CD4-positive, alpha-beta T cell treated with Interleukin-17A for 1 hour (primary cell): ENCODE results near the gene WWOX.

ENCODE experiments used
- DNase-seq: peaks from one replicate; pipeline ENCODE4 v3.0.0-alpha.2; 2020

WWOX gene

DNA sequence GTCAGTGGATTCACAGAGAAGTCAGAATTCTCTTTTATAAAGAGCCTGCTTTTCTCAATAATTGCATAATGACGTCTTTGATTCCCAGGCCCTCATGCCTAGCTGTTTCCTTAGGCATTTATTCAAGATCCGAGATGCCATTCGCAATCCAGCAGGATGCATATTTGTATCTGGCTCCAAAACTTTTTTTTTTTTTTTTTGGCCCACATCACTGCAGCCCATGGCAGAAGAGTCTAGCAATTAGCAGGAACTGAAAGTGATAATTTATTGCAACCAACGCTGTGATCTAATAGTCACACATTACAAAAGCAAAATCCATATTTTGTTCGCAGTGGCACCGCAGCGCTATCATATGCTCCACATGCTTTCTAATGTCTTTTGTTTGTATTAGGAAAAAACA, 997.7 kb downstream of the WWOX start:
- DNase-seq, result no peak

DNA sequence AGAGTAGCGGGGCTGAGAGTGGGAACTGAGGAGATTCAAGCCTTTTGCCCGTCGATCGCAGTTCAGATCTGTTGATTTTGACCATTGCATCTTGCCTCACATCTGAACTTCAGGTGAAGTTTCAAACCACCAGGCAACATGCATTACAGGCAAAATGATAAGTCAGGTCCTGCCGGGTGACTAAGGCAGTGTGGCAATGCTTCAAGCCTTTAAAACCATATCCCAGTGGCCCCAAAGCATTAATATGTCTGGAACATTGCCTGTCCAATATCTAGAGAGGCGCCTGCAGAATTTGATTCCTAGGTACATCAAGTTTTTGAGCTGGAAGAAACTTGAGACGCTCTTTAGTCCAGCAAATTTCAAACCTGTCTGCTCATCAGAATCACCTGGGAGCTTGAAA, 998.3 kb downstream of the WWOX start:
- DNase-seq, result no peak

DNA sequence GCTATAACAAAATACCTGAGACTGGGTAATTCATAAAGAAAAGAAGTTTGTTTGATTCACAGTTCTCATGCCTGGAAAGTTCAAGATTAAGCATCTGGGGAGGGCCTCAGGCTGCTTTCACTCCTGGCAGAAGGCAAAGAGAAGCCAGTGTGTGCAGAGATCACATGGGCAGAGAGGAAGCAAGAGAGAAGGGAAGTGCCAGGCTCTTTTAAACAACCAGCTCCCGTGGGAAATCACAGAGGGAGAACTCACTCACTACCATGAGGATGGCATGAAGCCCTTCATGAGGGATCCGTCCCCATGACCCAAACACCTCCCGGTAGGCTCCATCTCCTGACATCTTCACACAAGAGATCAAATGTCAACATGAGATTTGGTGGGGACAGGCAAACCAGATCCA, 999.5 kb downstream of the WWOX start:
- DNase-seq, result no peak

DNA sequence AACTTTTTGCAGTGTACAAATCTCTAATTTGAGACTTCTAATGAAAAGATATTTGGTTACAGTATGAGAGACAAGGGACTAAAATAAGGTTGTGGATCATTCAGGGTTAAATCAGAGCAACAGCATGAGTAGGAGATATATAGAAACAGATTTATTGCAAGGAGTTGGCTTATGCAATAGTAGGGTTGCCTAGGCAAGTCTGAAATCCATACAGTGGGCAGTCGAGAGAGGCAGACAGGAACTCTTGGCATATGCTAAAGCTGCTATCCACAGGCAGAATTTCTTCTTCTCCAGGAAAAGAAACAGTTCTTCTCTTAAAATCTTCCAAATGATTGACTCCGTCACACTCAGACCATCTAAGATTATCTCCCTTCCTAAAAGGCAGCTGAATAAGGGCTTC, 1000.3 kb downstream of the WWOX start:
- DNase-seq, result no peak

DNA sequence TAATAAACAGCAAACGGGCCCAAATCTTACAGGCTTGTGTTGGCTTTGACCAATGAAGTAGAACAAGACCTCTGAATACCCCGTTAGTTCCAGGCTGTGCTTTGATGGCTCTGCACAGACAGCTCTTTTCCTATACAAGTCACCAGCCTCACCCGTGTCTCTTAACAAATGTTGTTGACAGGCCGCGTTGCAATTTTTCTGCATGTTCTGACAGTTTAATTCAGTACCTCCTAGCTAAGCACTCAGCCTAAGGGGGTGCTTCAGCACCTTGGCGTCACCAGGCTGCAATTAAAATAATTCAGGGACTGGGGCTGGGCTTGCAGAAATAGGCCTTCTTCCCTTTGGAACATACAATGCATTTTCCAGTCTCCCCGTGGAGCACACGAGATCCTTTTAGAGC, 1001.0 kb downstream of the WWOX start:
- no peak for DNase-seq

DNA sequence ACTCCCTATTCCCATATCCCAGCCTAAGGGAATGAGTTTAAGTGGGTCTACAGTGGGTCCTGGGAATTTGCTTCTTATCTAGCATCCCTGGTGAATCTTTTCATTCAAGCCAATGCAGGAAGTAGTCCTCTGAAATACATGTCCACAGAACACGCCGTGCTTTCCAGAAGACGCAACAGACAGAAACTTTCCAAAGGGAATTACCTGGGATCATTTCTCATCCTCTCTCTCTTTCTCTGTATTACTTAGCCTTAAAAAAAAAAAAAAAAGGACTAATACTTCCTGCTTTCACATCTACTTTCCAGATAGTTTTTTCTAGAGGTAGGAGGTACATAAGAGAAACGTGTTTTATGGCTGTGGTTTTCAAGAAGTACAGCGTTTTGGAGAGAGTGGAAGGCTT, 1002.0 kb downstream of the WWOX start:
- no peak for DNase-seq

DNA sequence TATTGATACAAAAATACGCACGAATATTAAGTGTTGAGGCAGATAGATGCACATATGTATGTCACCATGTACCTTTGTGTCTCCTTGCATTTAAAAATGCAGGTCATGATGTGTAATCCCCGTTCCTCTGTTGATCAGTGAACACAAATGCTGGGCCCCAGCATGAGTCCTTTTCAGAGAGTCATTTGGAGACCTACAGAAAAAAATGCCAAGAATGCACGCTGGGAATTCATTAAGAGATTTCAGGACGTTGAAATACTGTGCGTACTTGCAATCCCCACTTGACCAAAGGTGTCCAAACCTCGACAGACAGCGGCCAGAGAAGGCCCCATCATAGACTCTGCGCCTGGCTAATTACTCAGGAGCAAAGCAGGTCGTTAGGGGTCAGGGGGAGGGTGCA, 1005.1 kb downstream of the WWOX start:
- no peak for DNase-seq

DNA sequence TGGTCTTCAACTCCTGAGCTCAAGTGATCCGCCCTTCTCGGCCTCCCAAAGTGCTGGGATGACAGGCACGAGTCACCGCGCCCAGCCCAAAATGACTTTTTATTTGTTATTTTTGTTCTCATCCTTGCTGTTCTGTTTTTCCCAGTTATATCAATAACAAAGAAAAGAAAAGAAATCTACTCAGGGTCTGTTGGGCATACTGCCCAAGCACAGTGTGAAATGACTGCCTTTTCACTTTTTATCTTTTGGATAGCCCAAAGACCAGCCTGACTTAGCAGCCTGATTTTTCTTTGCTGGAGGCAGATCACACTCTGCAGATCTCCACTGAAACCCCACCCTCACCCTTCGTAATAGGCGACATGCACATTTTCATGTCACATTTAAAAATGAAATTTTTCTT, 1007.8 kb downstream of the WWOX start:
- no peak for DNase-seq

DNA sequence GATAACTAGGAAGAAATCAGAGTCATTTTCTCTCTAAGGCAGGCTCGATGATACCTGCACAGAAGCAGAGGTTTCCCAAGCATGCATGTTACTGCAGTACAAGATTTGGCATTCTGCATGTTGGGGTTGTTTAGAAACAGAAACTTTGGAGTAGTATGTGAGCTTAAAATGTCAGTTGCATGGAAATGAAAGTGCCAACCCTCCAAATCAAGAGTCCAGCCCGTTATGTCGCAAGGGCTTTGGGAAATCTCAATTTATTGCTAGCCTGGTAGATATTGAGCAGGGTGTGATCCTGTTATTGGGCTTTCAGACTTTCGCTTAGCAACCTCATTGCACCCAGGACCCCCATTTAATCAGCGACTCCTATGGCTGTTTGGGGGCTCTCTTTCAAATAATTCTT, 1010.3 kb downstream of the WWOX start:
- DNase-seq, result no peak

DNA sequence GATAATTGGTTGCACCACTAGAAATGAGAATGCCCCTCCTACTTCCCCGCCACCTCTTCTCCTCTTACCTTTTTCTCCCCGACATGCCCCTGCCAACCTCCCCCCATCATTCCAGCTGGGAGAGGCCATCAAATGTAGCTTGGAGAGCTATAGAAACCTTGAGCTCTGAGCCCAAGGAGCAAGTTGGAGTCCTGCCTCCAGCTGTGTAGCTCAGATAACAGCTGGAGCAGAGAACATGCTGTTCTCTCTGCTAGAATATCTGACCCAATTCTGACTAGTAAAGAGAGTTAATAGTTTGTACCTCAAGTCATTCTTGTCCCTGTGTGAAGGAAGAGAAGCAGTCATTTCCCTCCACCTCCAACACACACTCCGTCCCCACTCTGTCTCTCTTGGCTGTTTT, 1010.8 kb downstream of the WWOX start:
- no peak for DNase-seq

DNA sequence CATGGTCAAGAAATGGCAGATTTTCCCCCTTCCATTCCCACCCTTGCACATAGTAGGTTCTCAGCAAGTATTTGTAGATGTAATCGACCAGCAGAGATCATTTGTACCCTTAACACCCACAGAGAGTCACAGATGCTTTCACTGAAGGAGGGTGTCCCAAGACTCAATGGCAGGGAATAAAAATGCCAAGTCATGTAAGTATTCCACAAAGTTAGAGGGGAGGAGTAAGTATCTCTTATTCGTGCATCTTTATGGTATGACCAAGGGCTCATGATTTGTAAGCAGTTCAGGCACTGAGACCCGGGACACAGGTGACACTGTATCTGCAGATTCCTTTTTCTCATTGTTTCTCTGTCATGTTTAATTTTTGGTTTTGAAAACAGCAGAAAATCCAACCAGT, 1011.5 kb downstream of the WWOX start:
- no peak for DNase-seq

DNA sequence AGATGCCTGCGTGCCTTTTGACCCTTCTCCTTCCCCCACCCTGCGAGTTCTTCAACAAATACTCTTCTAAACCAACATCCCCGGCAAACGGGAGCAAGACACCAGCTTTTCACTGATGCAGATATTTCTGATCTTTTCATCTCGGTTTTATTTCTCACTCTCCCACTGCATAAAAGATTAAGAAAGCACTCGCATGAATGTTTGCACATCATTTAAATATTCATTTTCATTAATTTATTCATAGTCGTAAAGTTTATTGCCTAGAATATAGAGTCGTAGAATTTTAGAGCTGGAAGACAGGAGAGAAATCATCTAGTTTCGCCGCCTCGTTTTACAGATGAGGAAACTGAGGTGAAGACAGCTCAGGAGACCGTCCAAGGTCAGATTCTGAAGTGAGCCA, 1013.0 kb downstream of the WWOX start:
- DNase-seq, result no peak

DNA sequence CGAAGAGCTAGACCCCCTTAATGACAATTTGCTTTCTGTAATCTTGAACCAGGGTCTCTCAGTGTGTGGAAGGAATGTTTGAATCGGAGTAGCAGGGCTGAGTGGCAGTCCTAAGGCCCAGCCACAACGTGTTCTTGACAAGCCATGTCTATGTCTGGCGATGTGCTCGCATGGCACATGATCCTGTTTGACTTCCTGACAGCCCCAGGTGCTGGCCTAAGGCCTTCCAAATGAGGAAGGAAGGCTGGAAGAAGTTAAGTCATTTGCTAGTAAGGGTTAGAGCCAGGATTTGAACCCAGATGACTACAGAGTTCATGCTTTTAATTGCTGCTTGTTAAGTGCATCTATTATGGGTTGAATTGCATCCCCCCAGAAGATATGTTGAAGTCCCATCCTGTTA, 1014.4 kb downstream of the WWOX start:
- DNase-seq, result no peak

DNA sequence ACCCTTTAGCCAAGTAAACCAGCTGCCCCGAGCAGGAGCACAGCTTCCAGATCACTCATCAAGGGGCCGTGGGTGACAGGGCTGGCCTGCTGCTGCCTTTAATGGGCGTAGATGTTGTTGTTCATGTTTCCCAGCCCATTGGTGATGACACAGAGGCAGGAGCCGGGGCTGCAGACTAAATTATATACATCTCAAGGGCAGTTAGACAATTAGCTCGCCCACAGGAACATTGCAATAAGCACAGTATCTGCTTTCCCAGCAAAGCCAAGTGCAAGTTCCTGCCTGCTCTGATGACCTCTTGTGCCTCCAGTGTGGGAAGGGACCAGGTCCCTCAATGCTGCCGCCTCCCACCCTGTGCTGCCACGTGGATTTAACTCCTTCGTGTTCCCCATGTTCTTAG, 1015.3 kb downstream of the WWOX start:
- no peak for DNase-seq

DNA sequence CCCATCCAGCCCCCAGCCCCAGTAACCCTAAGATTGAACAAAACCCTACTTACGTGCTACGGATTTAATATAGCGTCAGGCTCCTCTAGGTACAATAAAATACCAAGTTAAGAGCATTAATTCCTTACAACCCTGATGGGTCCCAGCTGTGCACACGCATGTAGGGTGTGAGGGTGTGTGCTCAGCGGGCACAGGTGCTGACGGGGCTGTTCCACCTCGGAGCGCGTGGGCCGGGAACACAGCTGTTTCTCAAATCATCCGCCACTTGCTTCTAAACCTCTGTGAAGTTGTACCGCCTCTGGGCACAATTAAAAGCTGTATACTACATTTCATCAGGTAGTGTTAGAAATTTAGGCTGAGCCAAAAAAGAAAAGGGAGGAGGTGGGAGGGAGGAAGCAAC, 1022.5 kb downstream of the WWOX start:
- DNase-seq, result no peak

DNA sequence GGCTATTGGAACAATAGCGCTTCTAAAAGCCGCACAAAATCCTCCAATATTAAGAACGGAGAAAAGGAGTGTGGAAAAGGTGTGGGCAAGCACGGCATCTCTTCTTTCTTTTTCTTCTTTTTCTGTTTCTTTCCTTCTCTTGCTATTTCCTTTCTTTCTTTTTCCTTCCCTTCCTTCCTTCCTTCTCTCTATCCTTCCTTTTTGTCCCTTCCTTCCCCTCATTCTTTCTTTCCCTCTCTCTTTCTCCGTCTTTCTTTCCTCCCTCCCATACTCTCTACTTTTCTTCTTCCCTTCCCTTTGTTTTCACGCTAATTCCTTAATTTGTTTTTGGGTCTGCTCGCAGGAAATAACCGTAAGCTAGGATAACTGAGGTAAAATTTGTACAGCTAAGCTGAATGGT, 1022.9 kb downstream of the WWOX start:
- DNase-seq, result no peak

DNA sequence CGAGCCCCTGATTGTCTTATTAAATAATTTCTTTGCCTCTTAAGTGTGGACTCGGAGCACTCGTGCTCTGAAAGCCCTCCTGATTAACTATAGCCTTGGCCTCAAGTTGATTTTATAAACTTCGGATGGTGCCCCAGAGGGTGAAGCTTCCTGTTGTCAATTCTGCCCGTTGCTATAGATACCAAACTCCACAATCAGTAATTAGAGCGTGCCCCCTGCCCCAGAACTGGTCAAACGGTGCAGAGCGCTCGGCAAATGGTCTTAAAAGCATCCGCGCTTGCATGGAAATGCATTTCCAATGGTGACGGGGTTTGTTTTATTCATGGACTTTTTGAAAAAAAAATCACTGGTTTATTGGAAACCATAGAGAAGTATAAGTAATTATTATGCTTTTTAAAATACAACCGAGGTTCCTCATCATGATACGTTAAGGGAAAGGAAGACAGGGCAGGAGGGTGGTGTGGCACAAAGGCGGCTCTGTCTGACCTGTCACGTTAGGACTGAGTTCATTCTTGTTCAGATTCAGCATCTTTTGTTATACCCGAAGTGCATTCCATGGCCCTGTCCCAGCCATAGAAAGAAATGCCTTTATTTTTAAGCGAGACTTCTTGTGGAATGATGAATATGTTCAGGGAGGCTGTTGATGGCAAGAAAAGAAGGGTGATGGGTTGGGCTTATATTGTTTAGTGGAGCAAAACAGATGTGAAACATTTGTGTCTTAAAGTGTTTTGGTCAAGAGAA, 1024.7 kb downstream of the WWOX start:
- DNase-seq, result no peak

DNA sequence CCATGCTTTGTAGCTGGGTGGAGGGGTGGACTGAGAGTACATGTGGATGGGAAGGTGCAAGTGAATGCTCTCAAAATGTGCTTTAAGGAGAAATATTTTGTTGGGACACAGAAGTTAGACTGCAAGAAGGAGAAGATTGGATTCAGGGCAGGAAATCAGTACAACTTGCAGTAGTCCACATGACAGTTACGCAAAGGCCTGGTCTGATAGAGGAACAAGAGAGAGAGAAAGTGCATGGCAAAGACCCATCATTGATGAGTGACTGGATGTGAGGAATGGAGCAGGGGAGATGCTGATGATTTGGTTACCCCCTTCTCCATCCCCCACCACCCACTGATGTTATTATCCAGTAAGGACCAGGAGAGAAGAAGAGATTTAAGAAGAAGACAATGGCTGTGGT, 1028.3 kb downstream of the WWOX start:
- no peak for DNase-seq

DNA sequence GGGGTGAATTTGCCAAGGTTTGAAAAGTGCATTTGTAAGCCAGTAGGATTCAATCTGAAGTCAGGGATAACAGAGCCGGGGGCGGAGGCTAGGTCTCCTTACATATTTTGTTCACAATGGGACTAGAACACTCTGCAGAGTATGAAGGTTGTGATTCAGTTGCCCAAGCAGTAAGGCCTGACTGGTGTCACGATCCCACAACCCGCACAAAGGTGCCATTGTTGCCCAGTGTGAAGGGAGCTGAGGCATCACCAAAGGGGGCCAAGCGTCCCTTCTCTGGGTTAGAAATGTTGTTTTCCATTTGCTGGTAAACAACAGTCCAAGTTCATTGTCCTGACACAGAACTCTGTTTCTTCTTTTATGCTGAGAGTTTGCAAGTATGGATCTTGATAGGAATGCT, 1029.3 kb downstream of the WWOX start:
- DNase-seq, result no peak

DNA sequence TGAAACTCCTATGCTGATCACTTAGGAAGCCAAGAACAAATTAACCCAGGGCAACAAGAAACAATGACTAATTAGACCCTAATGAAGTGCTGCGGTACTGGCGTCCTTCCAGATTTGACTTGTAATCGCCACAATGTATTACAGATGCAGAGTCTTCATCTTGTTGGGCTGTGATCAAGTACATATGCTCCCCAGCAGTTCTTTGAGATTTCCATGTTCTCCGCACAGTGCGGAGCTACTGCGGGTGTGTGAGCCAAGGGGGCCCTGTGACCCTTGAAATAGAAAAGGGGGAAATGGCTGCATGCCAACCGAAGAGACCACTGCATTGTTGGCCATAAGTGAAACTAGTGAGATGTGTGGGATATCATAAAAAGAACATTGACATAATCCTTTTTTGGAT, 1031.2 kb downstream of the WWOX start:
- DNase-seq, result no peak

DNA sequence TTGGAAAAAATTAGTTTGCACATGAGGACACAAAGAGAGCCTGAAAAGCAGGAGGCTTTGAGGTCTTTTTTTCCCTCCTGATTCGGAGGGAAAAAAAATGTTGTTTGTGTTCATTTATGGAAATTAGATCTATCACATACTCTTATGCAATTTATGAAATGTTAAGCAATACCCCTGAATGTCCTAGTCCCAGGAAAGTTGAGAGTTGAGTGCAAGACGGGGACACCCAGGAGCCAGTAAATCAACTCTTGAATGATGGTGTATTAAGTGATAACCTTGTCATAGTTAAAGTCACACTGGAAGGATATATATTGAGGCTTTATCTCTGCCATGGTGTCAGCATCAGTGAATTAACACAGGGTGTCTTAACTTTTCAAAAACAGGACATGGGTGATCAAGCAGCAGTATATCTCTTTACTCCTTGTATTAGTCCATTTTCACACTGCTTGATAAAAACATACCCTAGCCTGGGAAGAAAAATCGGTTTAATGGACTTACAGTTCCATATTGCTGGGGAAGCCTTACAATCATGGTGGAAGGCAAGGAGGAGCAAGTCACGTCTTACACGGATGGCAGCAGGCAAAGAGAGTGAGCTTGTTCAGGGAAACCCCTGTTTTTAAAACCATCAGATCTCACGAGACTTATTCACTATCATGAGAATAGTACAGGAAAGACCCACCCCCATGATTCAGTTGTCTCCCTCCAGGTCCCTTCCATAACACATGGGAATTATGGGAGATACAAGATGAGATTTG, 1032.0 kb downstream of the WWOX start:
- DNase-seq, result no peak

DNA sequence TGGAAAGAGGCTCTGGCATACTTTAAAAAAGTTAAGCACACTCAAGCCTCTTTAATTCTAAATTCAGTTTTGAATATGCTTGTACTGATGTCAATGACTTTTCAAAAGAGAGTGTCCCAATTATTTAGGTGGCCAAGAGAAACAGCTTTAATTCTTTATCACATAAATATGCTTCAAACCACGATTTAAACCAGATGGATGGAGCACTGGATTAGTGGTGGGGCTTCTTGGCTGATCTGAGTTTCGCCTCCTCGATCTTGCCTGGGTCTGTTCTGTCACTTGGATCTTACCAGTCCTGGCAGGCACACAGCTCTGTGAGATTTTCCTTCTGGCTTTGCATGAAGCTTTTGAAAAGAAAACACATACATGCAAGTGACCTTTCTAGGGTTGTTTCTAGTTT, 1033.2 kb downstream of the WWOX start:
- DNase-seq, result no peak

DNA sequence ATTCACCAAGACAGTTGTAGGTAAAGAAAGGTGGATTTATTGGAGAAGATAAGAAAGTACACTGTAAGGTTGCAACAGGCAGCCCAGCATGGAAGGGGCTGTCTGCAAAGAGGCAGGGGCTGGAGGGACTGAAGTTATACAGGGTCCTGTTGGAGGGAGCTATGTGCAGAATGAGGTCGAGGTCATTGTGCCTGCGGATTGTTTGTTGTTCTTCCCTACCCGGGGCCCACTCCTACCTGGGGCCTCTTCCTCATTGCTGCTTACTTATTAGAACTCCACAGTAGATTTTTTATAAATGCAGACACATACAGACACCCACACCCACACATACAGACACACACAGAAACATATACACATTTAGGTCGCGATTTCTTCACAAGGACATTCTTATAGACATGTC, 1034.8 kb downstream of the WWOX start:
- no peak for DNase-seq

DNA sequence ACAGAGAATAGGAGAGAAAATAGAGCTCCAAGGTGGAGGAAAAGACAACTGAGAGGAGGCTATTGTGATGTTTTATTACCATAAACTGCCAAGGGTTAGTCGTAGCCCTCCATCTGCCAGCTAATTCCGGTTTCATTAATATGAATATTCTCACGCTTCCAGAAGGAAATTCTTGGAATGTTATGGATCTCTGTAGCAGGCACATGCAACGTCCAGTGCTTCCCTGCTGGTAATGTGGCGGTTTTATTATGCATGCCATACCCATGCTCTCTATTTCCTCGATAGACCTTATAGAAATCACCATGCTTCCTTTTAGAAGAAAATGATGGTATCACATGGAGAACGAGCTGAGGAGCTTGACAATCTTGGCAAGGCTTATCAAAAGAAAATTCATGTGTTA, 1037.5 kb downstream of the WWOX start:
- no peak for DNase-seq

DNA sequence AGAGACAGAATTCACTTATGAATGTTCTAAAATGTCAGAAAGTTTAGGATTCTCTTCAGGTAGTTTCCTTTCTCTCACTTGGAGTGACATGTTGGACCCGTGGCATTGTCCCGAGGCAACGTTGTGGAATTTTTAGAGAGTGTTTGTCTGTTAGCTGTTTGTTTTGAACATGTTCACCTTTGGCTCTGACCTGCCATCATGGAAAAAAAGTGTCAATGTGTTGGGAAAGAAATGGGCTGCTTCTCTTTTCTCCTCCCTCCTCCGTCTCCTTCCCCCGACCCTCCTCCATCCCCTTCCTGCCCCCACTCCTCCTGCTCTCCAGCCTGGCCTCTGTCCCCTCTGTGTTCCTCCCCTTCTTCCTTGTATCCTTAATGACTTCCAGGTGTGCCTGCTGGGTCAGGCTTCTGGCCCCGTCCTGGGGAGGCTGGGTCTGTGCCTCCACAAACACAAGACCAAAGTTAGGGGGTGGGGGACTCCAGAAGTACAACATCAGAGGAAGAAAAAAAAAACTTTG, 1038.0 kb downstream of the WWOX start:
- no peak for DNase-seq
